Activated T-cell treated with anti-CD3 and anti-CD28 coated beads, Interleukin-2, amount 50 U/mL, for 1 hour (primary cell): ENCODE data around the gene TSTD1.

Experiments used
- DNase-seq: peaks from one replicate; pipeline ENCODE4 v3.0.0-alpha.2; 2020

The TSTD1 gene

GRCh38 chr1:161038523-161039153 lies at the start of gene TSTD1:
TSS of gene TSTD1 (minus strand) at chr1:161038964. CDS start at chr1:161038889, 75 bp downstream.
- DNase-seq, result peak; percentile 87

GRCh38 chr1:161086457-161086856 lies 47.7 kb upstream of the TSTD1 start:
- no peak for DNase-seq

- DNase-seq, result no peak
These were observed 46.4 kb upstream of the TSTD1 start for GRCh38 chr1:161085165-161085564.

GRCh38 chr1:161084597-161084988 lies 45.8 kb upstream of the TSTD1 start:
- no peak for DNase-seq

GRCh38 chr1:161083748-161084596 lies 45.2 kb upstream of the TSTD1 start:
- no peak for DNase-seq

GRCh38 chr1:161082996-161083747 lies 44.4 kb upstream of the TSTD1 start:
- no peak for DNase-seq

- no peak for DNase-seq
These were observed 43.7 kb upstream of the TSTD1 start for GRCh38 chr1:161082483-161082882.

- DNase-seq, result no peak
These were observed 42.8 kb upstream of the TSTD1 start for GRCh38 chr1:161081519-161081918.

GRCh38 chr1:161080441-161081405 lies 42.0 kb upstream of the TSTD1 start:
- no peak for DNase-seq

GRCh38 chr1:161079436-161080110 lies 40.8 kb upstream of the TSTD1 start:
- no peak for DNase-seq

- no peak for DNase-seq
These were observed 38.7 kb upstream of the TSTD1 start for GRCh38 chr1:161077426-161077825.

GRCh38 chr1:161076410-161076809 lies 37.6 kb upstream of the TSTD1 start:
- no peak for DNase-seq

GRCh38 chr1:161074676-161075368 lies 36.1 kb upstream of the TSTD1 start:
- no peak for DNase-seq

GRCh38 chr1:161073474-161074121 lies 34.8 kb upstream of the TSTD1 start:
- no peak for DNase-seq

GRCh38 chr1:161072751-161073449 lies 34.1 kb upstream of the TSTD1 start:
- DNase-seq, result no peak

GRCh38 chr1:161071886-161072371 lies 33.2 kb upstream of the TSTD1 start:
- DNase-seq, result peak; percentile 52

- no peak for DNase-seq
These were observed 32.0 kb upstream of the TSTD1 start for GRCh38 chr1:161070761-161071160.

GRCh38 chr1:161069731-161070270 lies 31.0 kb upstream of the TSTD1 start, which contains the start of gene ARHGAP30:
TSS of gene ARHGAP30 (minus strand) at chr1:161069891. CDS start at chr1:161069624, 267 bp downstream.
- DNase-seq, result peak; percentile 77

GRCh38 chr1:161069241-161069640 lies 30.5 kb upstream of the TSTD1 start:
- DNase-seq, result peak; percentile 34
